HUES48 (cell line): Measurements from ENCODE around the gene TRIP11.
A peak's percentile ranks its signal among the peaks of the same experiment; 100 is the strongest.
"Not testable (repeated sequence)": the region's sequence is repeated elsewhere in the genome, so short reads cannot be mapped to it uniquely, and the experiment has no call there.

Experiments
- H3K27ac ChIP-seq: one replicate; pipeline ENCODE4 v1.7.0; 2013; ENCODE audit warnings: low read depth, low read length, inconsistent platforms
- H3K27me3 ChIP-seq: 2 replicates; pipeline ENCODE4 v1.6.1; 2013; ENCODE audit warnings: mild to moderate bottlenecking, low read length; ENCODE audit not compliant: control insufficient read depth, insufficient read depth
- H3K36me3 ChIP-seq: 2 replicates; pipeline ENCODE4 v1.6.1; 2013; ENCODE audit warnings: low read length; ENCODE audit not compliant: control insufficient read depth, insufficient read depth
- H3K4me1 ChIP-seq: 2 replicates; pipeline ENCODE4 v1.6.1; 2013; ENCODE audit warnings: mild to moderate bottlenecking, low read length; ENCODE audit not compliant: control insufficient read depth, insufficient read depth
- H3K4me3 ChIP-seq: 2 replicates; pipeline ENCODE4 v1.5.1; 2013; ENCODE audit warnings: mild to moderate bottlenecking, low read depth, low read length
- H3K9ac ChIP-seq: 2 replicates; pipeline ENCODE4 v1.6.1; 2013; ENCODE audit warnings: mild to moderate bottlenecking, low read depth, low read length, moderate library complexity
- H3K9me3 ChIP-seq: 2 replicates; pipeline ENCODE4 v1.6.1; 2013; ENCODE audit warnings: low read length; ENCODE audit not compliant: control insufficient read depth, insufficient read depth

Gene TRIP11

GRCh38 chr14:92039719-92040430, at the start of gene TRIP11:
TSS of gene TRIP11 (minus strand) at chr14:92040059. CDS start at chr14:92039685, 374 bp downstream.
- peak within 1 kb of the TSS; percentile 94 for H3K9ac ChIP-seq
- H3K4me1 ChIP-seq, result peaks cover 13% of the 10 kb centered on the region; the same call in 1 of the 2 replicates
- H3K27ac ChIP-seq, result peak within 1 kb of the TSS; percentile 100
- no peaks in the 10 kb centered on the region for H3K36me3 ChIP-seq
- peak within 1 kb of the TSS; percentile 84 for H3K4me3 ChIP-seq
- H3K9me3 ChIP-seq, result no peaks in the 10 kb centered on the region
- H3K27me3 ChIP-seq, result no peaks in the 10 kb centered on the region

GRCh38 chr14:92088494-92088893, 48.6 kb upstream of the TRIP11 start:
- Histone ChIP-seq H3K9ac (no peak overlapping the region), H3K27ac (no peak overlapping the region), H3K4me3 (no peak overlapping the region), H3K36me3 (peaks cover 69% of the 10 kb centered on the region), H3K9me3 (no peaks in the 10 kb centered on the region), H3K4me1 (no peaks in the 10 kb centered on the region), H3K27me3 (no peaks in the 10 kb centered on the region)

DNA sequence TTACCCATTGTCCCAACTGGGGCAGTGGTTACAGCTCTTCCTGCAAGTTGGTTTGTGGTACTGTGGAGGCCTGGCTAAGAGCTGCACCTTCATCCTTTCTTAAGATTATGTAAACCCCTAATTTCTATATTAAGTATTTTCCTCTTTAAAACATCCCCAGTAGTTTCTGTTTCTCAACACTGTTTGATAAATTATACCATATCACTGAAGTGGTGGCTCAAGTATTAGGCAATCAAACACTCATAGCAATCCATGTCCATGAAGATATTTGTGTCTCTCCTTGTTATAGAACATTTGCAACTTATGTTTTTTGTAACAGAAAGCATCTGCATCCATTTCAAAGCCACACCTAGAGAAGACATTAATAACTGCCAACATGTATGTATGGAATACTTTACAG, 34.7 kb upstream of the TRIP11 start:
- no peaks in the 10 kb centered on the region for H3K4me1 ChIP-seq
- no peak overlapping the region for H3K27ac ChIP-seq
- H3K27me3 ChIP-seq, result no peaks in the 10 kb centered on the region
- H3K9me3 ChIP-seq, result no peaks in the 10 kb centered on the region
- peaks cover 60% of the 10 kb centered on the region for H3K36me3 ChIP-seq
- no peak overlapping the region for H3K4me3 ChIP-seq
- no peak overlapping the region for H3K9ac ChIP-seq

GRCh38 chr14:92058006-92058917, 18.4 kb upstream of the TRIP11 start:
- no peaks in the 10 kb centered on the region; the same call in 1 of the 2 replicates for H3K36me3 ChIP-seq
- H3K9ac ChIP-seq, result no peak overlapping the region
- no peaks in the 10 kb centered on the region for H3K9me3 ChIP-seq
- H3K4me1 ChIP-seq, result peaks cover 9% of the 10 kb centered on the region; the same call in 1 of the 2 replicates
- no peaks in the 10 kb centered on the region for H3K27me3 ChIP-seq
- H3K27ac ChIP-seq, result peak overlapping the region; percentile 55
- no peak overlapping the region for H3K4me3 ChIP-seq

- H3K4me1 ChIP-seq, result peaks cover 5% of the 10 kb centered on the region; the same call in 1 of the 2 replicates
- H3K9ac ChIP-seq, result no peak overlapping the region
- no peaks in the 10 kb centered on the region for H3K9me3 ChIP-seq
- H3K27ac ChIP-seq, result no peak overlapping the region
- no peak overlapping the region for H3K4me3 ChIP-seq
- H3K27me3 ChIP-seq, result no peaks in the 10 kb centered on the region
- no peaks in the 10 kb centered on the region for H3K36me3 ChIP-seq
These were observed 9.9 kb upstream of the TRIP11 start for GRCh38 chr14:92049781-92050180.

- H3K27me3 ChIP-seq, H3K4me1 ChIP-seq, H3K9me3 ChIP-seq, H3K4me3 ChIP-seq, H3K9ac ChIP-seq, H3K27ac ChIP-seq, H3K36me3 ChIP-seq: not testable (repeated sequence)
These were observed 9.4 kb upstream of the TRIP11 start for GRCh38 chr14:92049221-92049620.

- H3K27me3 ChIP-seq, H3K9me3 ChIP-seq, H3K4me1 ChIP-seq, H3K4me3 ChIP-seq, H3K36me3 ChIP-seq, H3K27ac ChIP-seq, H3K9ac ChIP-seq: not testable (repeated sequence)
These were observed 6.0 kb upstream of the TRIP11 start for GRCh38 chr14:92045904-92046303.

DNA sequence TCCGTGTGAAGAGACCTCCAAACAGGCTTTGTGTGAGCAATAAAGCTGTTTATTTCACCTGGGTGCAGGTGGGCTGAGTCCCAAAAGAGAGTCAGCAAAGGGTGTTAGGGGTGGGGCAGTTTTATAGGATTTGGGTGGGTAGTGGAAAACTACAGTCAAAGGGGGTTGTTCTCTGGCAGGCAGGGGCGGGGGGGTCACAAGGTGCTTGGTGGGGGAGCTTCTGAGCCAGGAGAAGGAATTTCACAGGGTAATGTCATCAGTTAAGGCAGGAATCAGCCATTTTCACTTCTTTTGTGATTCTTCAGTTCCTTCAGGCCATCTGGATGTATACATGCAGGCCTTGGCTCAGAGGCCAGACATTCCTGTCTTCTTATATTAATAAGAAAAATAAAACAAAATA, 1.9 kb upstream of the TRIP11 start:
- H3K9ac ChIP-seq, H3K4me3 ChIP-seq, H3K27ac ChIP-seq, H3K9me3 ChIP-seq, H3K27me3 ChIP-seq, H3K36me3 ChIP-seq: not testable (repeated sequence)
- H3K4me1 ChIP-seq, result peaks cover 13% of the 10 kb centered on the region; the same call in 1 of the 2 replicates

GRCh38 chr14:92041203-92041602, 1.3 kb upstream of the TRIP11 start:
- Histone ChIP-seq H3K9me3 (no peaks in the 10 kb centered on the region), H3K36me3 (no peaks in the 10 kb centered on the region), H3K9ac (no peak overlapping the region), H3K27ac (no peak overlapping the region), H3K4me1 (peaks cover 13% of the 10 kb centered on the region; the same call in 1 of the 2 replicates), H3K4me3 (peak overlapping the region; percentile 84; the same call in 1 of the 2 replicates), H3K27me3 (no peaks in the 10 kb centered on the region)

GRCh38 chr14:92040431-92041051, 682 bp upstream of the TRIP11 start:
- Histone ChIP-seq H3K36me3 (no peaks in the 10 kb centered on the region), H3K4me3 (peak overlapping the region; percentile 84), H3K27ac (peak overlapping the region; percentile 100), H3K9ac (peak overlapping the region; percentile 94), H3K4me1 (peaks cover 13% of the 10 kb centered on the region; the same call in 1 of the 2 replicates), H3K27me3 (no peaks in the 10 kb centered on the region), H3K9me3 (no peaks in the 10 kb centered on the region)
